Urothelium cell line (cell line): ENCODE results near the gene SLC6A3.
"Not testable (repeated sequence)": the region's sequence is repeated elsewhere in the genome, so short reads cannot be mapped to it uniquely, and the experiment has no call there.

Experiments
- DNase-seq: peaks from one replicate; pipeline ENCODE4 v3.0.0; 2011; ENCODE audit warnings: low spot score, mixed read lengths
- FAIRE-seq: peaks from 2 replicates; lab custom pipeline; 2011; peaks lifted over from hg19 to GRCh38; lab: Jason Lieb, UNC

SLC6A3 gene

DNA sequence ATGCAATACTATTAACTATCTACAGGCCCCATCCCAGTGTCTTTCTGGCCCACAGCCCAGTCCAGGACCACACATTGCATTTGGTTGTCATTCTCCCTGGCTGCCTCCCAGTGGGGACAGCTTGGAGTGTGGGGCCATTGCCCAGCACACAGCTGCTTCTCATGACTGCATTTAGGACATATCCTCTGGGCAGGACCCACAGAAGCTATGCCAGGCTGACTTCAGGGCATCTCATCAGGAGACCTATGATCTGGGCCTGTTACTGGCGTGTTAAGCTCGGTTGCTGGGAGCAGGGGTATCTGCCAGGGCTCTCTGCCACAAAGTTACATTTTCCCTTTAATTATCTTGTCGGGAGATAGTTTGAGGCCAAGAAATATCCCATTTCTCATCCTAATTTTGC, 68.3 kb downstream of the SLC6A3 start:
- no peak for FAIRE-seq
- DNase-seq = no peak

DNA sequence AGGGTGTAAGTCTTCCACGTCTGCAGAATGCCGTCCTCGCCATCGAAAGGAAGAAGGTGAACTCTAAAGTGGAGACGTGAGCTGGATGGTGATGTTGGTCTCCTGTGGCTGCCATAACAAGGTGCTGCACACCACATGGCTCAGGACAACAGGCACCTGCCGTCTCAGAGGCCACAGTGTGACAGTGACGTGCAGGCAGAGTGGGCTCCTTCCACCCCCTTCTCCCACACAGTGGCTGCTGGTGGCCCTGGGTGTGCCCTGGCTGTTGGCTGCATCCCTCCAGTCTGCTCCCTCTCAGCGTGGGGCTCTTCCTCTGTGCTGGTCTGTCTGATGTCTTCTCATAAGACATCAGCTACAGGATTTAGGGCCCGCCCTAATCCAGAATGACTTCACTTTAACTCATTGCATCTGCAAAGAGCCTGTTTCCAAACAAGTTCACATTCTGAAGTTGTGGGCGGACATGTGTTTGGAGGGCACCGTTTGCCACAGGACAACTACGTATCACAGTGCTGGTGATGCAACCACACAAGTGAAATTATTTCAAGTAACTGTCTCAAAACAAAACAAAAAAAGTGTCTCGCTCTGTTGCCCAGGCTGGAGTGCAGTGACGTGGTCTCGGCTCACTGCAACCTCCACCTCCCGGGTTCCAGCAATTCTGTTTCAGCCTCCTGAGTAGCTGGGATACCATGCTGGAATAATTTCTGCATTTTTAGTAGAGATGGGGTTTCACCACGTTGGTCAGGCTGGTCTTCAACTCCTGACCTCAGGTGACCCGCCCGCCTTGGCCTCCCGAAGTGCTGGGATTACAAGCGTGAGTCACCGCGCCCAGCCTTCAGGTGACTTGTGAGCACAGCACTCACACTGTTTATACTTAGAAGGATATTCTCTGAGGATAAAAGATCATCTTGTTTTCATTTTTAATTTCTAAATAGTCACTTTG, 69.1 kb downstream of the SLC6A3 start:
- DNase-seq = no peak
- FAIRE-seq = peak; percentile 13

DNA sequence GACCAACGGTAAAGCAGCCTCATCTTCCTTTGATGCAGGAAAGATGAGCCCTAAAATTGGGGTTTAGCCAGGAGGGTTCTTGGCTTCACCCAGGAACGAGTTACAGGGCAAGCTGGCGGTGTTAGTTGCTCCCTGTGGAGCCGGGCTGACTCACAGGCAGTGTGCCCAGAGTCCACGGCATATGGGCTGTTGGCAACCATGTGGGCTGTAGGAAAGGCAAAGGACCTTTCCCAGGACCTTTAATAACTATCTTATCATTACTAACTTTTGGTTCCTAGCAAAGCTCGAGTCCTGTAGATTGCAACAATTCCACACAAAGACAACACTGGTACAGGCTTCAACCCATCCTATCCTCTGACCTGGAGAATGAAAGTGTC, 70.6 kb downstream of the SLC6A3 start:
- FAIRE-seq = no peak

DNA sequence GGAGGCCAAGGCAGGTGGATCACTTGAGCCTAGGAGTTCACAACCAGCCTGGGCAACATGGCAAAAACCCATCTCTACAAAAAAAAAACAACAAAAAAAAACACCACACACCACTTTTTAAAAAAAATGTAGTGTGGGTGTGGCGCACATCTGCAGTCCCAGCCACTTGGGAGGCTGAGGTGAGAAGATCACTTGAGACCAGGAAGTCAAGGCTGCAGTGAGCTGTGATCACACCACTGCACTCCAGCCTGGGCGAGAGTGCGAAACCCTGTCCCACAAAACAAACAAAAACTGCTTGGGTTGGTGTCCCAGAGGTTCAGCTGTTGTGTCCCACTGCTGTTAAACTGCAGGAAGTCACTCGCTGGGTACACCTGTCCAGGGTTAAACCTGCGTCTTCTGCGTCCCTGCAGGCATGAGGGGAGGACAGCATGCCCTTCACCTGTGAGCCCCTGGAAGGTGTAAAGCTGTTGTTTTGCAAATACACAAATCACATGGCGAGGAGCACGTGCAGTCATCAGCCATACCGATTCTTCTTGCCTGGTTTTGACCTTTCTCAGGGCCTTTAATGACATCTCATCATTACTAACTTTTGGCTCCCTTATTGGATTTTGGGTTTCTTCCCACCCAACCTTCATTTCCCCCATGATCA, 71.1 kb downstream of the SLC6A3 start:
- DNase-seq (no peak), FAIRE-seq (no peak)

More for the DNA sequence above, 70.6 kb downstream of the SLC6A3 start:
- no peak for DNase-seq

DNA sequence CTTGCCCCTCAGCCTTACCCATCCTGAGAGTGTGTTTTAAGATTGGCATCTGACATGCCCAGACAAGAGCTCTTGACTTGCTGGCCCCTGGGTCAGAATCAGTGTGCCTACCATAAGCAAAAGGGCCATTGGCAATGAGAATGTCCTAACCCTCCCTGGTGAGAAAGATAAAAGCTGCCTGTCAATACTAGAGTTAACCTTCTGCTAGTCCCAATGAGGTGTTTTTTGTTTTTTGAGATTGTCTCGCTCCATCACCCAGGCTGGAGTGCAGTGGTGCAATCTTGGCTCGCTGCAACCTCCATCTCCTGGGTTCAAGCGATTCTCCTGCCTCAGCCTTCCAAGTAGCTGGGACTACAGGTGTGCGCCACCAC, 73.3 kb downstream of the SLC6A3 start:
- not testable (repeated sequence) for DNase-seq, FAIRE-seq

DNA sequence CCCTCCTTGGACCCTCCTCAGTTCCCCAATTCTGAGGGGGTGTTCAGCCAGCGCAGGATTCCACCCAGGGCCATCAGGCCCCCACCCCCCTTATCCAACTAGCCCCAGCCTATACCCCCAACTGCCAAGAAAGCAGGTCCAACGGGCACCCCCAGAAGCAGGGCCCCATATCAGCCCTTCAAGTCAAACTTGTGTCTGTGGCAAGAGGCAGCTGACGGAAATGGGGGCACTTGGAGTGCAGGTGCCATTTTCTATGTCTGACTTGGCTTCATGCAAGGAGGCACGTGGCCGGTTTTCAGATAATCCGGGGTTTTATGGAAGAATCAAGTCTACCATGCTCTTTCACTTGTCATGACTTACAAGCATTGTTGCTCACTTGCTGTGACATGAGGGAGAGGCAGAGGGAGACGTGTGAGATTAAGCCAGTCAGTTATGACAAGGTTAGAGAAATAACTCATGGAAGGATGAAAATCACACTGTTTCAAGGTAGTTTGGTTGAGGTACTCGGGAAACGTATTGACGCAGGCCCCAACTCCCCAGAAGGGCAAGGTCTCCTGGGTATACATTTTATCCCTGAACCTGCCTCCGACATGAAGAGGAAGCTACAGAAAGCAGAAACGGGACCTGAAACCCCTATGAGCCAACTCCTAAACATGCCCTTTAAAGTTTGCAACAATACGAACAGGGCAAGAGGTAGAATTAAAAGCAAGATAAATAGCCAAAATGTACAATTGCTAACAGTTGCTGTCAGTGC, 73.8 kb downstream of the SLC6A3 start:
- DNase-seq (no peak), FAIRE-seq (no peak)

DNA sequence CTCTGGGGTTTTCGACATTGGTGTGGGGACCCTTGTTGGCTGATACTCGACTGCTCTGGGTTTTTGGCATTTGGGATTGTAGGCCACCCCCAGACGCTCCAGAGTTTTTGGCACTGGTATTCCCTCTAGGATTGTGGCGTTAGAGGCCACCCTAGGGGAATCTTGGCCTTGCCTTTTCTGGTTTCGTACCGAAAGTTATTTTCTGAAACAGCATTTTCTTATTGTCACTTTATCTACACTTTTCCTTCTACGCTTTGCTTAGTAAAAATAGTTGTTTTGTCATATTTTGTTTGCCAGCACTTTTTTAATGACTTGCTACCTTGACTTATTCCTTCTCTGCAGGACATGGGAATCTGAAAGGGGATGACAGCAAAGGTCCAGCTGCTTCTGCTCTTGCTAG, 75.2 kb downstream of the SLC6A3 start:
- DNase-seq (no peak), FAIRE-seq (no peak)

DNA sequence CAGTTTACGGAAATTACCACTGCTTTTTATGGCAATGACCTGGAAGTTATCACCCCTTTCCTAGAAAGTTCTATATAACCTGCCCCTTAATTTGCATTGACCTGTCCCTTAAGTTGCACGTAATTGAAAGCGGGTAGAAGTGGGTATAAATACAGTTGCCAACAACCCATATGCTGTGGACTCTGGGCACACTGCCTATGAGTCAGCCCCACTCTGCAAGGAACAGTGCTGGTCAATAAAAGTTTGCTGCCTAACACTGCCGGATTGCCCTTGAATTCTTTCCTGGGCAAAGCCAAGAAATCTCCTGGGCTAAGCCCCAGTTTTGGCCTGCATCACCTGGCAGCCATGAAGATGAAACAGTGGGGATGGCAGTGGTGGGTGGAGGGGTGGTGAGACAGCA, 76.5 kb downstream of the SLC6A3 start:
- FAIRE-seq (no peak), DNase-seq (no peak)

DNA sequence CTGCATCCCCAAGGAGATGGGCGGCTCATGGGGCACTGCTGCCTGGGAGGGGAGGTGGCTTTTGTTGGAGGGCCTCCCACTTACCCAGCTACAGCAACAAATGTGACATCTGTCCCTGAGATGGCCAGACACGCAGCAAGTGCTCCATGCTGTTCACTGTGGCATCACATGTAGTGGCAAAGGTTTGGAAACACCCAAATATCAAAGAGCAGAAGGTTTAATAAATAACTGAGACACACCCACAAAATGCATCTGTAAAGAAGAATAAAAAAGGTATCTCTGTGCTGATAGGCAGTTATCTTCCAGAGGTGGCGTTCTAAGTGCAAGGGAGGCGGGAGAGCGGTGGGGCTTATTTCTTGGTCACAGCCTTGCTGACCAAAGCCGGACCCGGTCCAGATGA, 77.0 kb downstream of the SLC6A3 start:
- no peak for DNase-seq
- no peak for FAIRE-seq

DNA sequence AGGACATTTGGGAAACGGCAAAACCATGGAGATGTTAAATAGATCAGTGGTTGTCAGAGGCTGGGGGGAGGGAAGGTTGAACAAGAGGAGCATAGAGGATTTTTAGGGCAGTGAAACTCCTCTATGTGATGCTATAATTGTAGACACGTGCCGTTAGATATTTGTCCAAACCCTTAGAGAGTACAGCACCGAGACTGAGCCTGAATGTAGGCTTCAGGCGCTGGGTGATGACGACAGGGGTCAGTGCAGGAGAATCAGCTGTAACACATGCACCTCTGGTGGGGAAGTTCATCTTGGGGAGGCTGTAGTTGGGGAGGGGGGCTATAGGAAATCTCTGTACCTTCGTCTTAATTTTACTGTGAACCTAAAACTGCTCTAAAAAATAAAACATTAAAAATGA, 78.1 kb downstream of the SLC6A3 start:
- no peak for DNase-seq
- no peak for FAIRE-seq

DNA sequence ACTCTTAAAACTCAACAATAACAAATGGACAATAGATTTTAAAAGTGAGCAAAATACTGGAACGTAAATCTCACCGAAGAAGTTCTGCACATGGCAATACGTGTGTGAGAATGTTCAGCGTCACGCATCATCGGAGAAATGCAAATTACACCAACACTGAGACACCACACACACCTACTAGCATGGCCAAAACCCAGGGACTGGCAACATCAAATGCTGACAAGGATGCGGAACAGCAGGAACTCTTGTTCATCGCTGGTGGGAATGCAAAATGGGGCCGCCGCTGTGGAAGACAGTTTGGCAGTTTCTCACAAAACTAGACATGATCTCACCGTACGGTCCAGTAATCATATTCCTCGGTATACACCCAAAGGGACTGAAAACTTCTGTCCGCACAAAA, 78.7 kb downstream of the SLC6A3 start:
- peak; percentile 37 for FAIRE-seq
- no peak for DNase-seq

DNA sequence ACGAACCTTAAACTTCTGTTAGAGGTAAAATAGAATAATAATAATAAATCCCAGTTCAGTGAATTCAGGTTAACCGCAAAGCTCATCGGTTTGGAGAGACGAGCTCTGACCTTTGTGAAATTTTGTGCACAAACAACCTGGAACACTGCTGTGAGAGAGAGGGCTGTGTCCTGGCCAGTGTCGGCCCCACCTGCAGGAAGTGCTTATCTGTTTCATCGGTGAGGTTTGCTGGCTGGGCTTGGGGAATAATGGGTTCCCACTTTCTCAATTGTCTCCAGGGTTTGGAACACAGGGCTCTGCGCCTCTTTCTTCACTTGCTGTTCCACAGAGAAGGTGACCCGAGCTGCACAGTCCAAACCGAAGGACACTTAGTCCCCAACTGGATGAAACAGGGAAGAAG, 81.0 kb downstream of the SLC6A3 start:
- FAIRE-seq (no peak), DNase-seq (no peak)

DNA sequence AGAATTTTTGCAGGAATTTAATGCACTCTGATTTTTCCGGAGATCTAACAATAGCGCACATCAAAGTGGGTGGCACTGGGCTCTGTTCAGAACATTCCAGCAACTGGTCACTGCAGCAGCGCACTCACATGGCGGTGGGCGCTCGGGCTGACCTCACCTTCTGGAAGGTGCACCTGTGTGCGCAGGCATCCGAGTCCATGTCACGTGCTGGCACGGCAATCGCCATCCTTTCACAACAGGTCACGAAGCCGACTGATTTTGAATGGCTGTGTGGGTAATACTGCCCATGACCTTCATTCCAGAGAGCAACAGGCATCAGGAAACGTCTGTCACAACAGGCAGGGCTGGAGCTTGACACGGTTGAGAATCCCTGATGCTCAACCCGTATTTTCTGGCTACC, 81.7 kb downstream of the SLC6A3 start:
- FAIRE-seq (peak; percentile 55), DNase-seq (no peak)

DNA sequence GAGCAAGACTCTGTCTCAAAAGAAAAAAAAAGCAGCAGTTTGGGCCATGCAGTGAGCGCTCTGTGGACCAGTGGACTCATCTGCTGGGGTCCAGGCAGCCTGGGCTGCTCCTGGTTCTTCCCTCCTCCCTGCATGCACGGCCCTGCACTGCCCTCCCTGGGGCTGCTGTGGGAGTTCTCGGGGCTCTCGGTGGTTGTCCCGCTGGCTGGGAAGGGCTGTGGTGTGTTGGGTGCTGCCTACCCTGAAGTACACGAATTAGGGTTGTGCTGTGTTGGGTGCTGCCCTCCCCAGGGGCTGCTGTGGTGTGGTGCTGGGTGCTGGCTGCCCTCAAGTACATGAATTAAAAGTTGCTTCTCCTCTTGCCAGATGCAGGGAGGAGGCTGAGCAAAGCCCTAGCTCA, 82.1 kb downstream of the SLC6A3 start:
- no peak for FAIRE-seq
- DNase-seq = no peak

DNA sequence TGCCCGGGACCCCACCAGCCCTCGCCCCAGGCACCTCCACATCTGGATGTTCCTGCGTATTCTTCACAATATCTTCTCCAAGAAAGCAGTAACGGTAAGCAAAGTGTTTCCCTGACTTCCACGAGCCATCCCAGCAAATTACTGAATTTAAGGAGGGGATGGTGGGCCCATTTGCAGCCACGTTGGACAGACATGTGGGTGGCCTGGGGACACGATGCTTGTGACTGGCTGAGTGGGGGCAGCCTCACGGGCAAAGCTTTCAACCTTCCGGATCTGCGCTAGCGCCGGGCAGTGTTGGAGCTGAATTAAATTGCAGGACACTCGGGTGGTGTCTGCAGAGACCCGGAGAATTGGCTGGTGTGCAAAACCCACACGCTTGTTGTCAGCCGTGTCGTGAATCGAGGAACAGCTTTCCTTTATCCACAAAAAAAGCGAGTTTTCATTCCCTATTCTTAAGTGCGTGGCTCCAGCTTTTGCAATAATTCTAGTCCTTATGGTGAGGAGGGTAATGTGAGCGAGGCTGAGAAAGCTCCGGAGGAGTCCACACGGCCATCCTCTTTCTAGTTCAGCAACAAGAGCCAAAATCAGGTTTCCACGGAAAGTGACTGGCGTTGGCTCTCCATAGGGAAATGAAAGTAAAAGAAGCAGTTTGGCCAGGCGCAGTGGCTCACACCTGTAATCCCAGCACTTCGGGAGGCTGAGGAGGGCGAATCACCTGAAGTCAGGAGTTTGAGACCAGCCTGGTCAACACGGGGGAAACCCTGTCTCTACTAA, 82.8 kb downstream of the SLC6A3 start:
- no peak for FAIRE-seq

DNA sequence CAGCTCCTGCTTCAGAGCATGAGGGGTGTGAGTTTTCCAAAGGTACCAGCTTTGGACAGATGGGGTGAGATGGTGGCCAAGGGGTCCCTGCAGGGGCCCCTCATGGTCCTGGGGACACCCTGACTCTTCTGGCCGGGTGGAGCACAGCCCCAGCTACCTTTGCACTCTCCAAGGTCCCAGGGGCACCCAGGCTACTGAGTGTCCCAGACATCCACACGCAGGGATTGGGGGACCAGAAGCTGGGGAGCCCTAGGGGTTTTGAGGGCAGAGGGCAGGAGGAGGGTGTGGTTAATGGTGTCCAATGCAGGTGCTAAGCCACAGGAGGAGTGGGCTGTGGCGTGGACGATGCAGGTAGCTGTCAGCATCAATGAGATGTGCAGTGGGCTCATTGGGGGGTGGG, 84.4 kb downstream of the SLC6A3 start:
- FAIRE-seq (no peak), DNase-seq (no peak)

More for the DNA sequence above, 82.8 kb downstream of the SLC6A3 start:
- DNase-seq = no peak

DNA sequence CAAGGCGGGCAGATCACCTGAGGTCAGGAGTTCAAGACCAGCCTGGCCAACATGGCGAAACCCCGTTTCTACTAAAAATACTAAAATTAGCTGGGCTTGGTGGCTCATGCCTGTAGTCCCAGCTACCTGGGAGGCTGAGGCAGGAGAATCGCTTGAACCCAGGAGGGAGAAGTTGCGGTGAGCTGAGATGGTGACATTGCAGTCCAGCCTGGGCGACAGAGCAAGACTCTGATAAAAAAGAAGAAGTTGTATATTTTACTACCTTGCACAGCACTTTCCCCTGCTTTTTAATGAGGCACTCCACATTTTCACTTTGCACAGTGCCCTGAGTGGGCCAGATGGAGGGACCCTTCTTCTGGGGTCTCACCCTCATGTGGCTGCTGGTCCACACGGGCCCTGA, 84.9 kb downstream of the SLC6A3 start:
- not testable (repeated sequence) for FAIRE-seq, DNase-seq

DNA sequence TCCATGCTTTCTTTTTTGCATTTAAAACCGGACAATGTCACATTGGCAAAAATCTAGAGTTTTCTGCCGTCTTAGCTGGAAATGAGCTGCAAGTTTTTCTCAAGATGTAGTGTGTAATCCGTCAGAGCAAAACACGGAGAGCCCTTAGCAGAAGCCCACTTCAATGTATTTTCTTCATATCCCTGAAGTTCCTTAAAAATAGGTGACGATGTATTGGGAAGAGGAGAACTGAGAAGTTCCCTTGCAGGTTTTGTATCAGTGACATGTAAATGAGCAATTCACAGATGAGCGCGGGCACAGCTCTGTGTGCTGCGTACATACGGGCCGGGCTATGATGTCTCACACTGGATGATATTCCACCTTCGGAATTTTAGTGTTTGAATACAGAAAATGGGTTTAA, 85.5 kb downstream of the SLC6A3 start:
- FAIRE-seq = no peak

DNA sequence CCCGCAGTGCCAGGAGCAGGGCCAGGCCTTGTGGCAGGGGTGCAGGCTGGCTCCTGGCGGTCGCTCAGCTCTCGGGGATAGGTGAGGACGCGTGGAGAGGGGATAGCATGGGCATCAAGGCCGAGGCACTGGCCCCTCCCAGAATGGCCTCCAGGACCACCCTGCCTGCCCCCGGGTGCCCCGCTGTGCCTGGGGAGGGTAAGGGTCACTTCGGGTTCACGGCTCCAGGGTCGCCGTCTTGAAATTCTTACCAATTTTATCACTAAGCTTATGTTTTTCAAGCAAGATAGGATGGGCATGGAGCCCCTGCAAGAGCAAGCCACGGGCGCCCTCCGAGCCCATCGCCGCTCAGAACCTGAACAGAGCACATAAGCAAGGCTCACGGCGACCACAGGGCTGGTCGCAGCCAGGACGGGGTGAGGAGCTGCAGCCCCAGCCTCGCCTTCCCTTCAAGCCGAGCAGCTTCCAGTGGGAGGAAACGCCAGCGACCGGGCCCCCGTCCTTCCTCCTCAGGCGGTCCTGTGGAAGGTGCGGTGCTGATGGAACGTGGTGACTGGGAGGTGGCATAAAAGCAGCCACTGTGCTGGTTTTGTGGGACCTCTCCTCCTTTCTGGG, 86.1 kb downstream of the SLC6A3 start:
- DNase-seq (no peak), FAIRE-seq (no peak)

More for the DNA sequence above, 85.5 kb downstream of the SLC6A3 start:
- DNase-seq = no peak

DNA sequence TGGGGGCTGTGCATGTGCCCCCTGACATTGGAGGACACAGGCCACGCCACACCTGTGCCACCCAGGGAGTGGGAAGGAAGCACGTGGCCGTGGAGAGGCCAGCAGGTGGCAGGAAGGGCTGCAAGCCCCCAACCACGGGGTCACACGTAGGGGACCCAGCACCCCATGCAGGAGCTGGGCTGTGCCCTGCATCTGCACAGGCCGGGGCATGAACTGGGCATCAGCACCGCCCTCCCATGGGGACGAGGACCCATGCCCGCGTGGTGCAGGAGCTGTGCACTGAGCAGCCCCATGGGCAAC, 86.6 kb downstream of the SLC6A3 start:
- FAIRE-seq = no peak
- DNase-seq = no peak
